Right ventricle myocardium inferior (tissue), 1 donor: ENCODE measurements around the gene PRODH. TPM values are rescaled to one million over a fixed set of nuclear protein-coding genes. Genes with fewer than 3 reads are reported as not detected.
"Not testable (repeated sequence)": the region's sequence is repeated elsewhere in the genome, so short reads cannot be mapped to it uniquely, and the experiment has no call there.

Experiments
- ATAC-seq: fragments of 200-7000 bp; cut with Tn5 transposase; one replicate; pipeline ENCODE4 v1.9.1; 2020; ENCODE audit warnings: mild to moderate bottlenecking, moderate library complexity
- DNase-seq: peaks from one replicate; pipeline ENCODE4 v3.0.0; 2021; ENCODE audit errors: missing footprints
- intact Hi-C: fragments of 100-400 bp; cut with DNase I; formaldehyde crosslinking; loops from one replicate; pipeline ENCODE4 v1.11.0; 2022
- long read RNA-seq: library from polyadenylated mRNA; unstranded; transcript quantifications from one replicate; pipeline ENCODE4 v2.0.0, GENCODE V29; 2021
- total RNA-seq: library from RNA; stranded (reverse); fragmentation: NEBNext Ultra II Directional; extraction: Animal tissue kit (Norgen Biotek cat#: 25700); gene quantifications from one replicate; pipeline ENCODE4 v1.2.1, GENCODE V29; 2021
- donor health status: DM: no; HTN: yes; CAD: no; lungs with severe emphysema.

The PRODH gene, protein sequence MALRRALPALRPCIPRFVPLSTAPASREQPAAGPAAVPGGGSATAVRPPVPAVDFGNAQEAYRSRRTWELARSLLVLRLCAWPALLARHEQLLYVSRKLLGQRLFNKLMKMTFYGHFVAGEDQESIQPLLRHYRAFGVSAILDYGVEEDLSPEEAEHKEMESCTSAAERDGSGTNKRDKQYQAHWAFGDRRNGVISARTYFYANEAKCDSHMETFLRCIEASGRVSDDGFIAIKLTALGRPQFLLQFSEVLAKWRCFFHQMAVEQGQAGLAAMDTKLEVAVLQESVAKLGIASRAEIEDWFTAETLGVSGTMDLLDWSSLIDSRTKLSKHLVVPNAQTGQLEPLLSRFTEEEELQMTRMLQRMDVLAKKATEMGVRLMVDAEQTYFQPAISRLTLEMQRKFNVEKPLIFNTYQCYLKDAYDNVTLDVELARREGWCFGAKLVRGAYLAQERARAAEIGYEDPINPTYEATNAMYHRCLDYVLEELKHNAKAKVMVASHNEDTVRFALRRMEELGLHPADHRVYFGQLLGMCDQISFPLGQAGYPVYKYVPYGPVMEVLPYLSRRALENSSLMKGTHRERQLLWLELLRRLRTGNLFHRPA
- 7.4 TPM for total RNA-seq
- long read RNA-seq, partial matches to known transcripts = 2 of 2 reads
- long read RNA-seq, other reads (novel, unspliced or antisense) = 0 of 2 reads

DNA sequence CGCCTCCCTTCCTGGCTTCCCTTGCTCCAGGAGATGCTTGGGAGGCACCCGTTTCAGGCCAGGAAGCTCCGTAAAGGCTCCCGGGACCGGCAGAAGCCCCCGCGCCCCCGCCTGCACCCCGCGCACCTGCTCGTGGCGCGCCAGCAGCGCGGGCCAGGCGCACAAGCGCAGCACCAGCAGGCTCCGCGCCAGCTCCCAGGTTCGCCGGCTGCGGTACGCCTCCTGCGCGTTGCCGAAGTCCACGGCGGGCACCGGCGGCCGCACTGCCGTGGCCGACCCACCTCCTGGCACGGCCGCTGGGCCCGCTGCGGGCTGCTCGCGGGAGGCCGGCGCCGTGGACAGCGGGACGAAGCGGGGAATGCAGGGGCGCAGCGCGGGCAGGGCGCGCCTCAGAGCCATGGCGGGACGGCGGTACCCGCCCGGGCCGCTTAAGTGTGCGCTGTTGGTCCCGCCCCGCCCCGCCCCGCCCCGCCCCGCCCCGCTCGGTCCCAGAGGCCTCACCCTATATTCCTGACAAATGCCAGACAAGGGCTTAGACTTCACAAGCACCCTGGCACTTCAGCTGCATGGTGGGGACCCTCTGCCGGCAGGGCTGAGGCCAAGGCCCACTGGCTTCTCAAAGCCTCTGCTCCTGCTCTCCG lies at the start of gene PRODH:
TSS of gene PRODH (minus strand) at position 405 of the 641 bp plus-strand sequence. CDS start at position 399, 6 bp downstream.
- intact Hi-C loops = no loop called here
- no peak for DNase-seq
- peak; percentile 65 for ATAC-seq

DNA sequence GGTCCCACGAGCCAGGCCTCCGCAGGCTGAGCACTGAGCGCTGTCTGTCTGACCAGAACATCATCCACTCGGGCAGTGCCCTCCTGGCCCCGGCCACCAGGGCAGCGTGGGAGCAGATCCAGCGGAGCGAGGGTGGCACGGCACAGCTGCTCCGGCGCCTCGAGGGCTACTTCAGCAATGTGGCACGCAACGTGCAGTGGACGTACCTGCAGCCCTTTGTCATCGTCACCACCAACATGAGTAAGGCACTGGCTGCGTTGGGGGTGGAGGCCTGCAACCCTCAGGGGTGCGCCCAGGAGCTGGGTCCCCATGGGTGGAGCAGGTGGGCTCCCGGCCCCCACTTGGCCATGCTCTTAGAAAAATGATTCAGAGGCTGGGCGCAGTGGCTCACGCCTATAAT lies 49.7 kb upstream of the PRODH start:
- no peak for DNase-seq
- intact Hi-C loops = no loop called here
- ATAC-seq = no peak

DNA sequence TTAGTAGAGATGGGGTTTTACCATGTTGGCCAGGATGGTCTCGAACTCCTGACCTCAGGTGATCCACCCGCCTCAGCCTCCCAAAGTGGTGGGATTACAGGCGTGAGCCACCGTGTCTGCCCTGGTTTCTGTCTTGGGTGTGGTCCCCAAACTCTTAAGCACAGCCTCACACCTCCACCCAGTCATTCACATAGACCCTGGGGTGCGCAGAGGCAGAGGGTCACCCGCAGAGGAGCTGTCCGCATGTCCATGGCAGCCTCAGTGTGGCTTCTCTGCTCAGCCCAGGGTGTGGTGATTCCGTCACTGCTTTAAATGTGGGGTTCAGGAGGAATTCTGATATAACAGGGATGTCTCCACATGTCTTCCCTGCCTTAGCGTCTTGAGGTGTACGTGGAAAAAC lies 48.5 kb upstream of the PRODH start:
- intact Hi-C loops = no loop called here
- DNase-seq (no peak), ATAC-seq (no peak)

DNA sequence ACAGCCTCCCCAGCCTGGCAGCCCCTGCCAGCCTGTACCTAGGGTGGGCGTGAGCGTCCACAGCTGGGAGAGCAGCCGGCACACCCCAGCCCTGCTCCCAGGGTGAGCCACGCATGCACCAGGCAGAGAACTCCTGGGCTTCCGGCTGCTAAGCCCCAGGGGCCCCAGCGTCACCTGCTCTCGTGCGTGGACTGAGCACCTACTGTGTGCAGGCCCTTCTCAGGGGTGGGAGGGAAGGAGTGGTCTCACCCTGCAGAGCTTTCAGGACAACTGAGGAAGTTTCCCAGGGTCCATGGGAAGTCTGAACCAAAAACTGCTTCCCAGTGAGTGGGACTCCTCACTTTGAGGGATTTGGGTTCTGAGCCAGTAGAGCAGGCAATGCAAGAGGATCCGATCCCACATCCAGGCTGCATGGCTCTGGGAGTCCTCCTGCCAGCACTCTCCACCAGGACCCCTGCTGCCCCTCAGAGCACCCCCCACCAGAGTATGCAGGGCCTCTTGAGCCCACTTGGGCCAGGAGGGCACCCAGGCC lies 47.1 kb upstream of the PRODH start:
- DNase-seq (peak; percentile 11), ATAC-seq (no peak)
- intact Hi-C loops = no loop called here

DNA sequence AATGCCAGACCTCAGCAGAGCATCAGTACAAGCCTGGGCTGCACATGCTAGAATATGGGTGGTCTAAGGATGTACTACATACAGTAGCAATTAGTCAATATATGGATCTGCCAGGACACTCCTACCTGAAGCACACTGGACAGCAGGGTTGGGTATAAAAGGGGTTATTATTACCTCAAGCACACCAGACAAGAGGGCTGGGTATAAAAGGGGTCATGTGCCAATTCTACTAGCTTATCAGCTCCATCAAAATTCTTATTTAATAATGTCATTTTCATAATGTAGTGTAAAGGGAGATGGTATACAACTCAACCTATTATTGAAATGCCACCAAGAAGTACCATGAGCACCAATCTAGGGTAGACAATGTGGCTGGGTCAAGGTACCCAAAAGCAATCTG lies 44.7 kb upstream of the PRODH start:
- intact Hi-C loops = no loop called here
- DNase-seq = no peak
- no peak for ATAC-seq

DNA sequence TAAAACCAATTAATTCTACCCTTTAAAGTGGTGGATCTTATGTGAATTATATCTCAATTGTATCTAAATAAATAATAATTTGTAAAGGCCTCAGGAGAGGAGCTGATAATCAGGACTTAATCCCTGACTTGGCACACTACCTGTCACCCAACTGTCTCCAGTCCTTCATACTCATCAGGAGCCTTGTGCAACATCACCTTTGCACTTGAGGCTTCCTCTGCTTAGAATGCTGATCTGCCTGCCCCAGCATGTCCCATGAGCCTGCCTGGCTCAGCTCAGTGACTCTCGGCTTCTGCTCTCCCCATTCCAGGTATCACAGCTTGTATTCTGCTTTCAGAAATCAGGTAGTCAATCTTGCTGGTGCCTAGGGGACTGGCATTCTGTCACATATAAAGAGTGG lies 43.9 kb upstream of the PRODH start:
- ATAC-seq (no peak), DNase-seq (no peak)
- intact Hi-C loops = no loop called here

DNA sequence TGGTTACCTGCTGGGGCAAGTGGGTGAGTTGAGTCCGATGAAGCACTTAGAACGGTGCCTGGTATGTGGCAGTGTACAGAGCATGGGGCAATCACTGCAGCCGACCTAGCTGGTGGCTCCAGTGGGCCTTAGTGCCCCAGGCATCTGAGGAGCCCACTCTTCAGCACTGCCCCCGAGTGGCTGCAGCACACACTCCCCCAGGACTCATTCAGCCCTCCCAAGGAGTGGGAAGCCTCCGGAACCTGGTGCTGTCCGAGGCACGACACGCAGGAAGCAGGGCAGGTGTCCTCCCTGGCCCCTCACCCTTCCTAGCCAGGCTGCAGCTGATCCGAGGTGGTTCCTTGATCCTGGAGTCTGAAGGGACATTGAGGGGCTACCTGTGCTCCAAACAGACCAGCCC lies 42.4 kb upstream of the PRODH start:
- no peak for ATAC-seq
- intact Hi-C loops = no loop called here
- peak; percentile 9 for DNase-seq

DNA sequence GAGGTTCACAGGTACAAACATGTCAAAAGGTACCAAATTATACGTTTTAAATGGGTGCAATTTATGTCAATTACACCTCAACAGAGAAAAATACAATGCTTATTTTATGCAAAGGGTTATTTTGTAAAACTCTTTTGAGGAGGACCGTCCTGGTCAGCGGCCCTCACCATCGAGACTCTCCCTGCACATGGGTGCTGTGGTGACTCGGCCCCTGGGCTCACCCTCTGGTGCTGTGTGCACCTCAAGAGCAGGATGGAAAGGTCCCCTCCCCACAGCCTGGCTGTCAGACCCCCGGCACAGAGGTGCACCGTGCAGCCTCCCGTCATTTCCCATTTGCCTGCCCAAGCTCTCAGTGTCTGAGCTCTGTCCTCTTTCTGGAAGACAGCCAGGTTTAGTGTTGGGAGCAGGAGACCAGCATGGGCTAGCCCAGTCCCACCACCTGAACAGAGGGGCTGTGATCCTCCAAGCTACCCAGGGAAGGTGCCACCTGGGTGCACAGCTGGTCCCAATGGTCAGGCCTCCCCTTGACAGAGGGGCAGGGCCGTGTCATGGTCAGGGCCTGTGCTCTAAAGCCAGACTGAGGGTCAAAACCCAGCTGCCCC lies 41.8 kb upstream of the PRODH start:
- ATAC-seq (no peak), DNase-seq (no peak)
- intact Hi-C loops = no loop called here

DNA sequence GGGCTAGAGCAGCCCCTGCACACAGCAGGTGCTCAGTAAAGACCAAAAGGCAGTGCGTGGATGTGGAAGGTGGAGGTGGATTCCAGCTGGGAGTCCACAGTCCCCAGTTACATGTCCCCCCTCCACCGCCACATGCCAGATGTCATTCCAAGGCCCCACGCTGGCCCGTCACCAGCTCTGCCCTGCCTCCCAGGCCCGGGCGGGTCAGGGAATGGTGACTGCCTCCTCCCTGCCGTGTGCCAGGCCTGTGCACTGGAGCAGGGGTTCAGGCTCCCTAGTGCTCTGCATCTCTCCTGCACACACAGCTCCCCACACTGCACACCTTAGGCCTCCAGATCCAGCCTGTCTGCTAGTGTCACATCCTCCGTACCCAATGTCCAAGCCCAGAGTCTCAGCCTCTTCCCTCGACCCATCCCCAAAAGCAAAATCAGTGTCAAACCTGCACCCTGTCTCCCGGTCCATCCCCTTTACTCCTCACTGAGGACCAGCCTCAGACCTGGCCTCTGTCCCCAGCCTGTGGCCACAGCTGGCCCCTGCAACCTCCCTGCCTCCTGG lies 40.2 kb upstream of the PRODH start:
- ATAC-seq (no peak), DNase-seq (peak; percentile 17)
- intact Hi-C loops = no loop called here

DNA sequence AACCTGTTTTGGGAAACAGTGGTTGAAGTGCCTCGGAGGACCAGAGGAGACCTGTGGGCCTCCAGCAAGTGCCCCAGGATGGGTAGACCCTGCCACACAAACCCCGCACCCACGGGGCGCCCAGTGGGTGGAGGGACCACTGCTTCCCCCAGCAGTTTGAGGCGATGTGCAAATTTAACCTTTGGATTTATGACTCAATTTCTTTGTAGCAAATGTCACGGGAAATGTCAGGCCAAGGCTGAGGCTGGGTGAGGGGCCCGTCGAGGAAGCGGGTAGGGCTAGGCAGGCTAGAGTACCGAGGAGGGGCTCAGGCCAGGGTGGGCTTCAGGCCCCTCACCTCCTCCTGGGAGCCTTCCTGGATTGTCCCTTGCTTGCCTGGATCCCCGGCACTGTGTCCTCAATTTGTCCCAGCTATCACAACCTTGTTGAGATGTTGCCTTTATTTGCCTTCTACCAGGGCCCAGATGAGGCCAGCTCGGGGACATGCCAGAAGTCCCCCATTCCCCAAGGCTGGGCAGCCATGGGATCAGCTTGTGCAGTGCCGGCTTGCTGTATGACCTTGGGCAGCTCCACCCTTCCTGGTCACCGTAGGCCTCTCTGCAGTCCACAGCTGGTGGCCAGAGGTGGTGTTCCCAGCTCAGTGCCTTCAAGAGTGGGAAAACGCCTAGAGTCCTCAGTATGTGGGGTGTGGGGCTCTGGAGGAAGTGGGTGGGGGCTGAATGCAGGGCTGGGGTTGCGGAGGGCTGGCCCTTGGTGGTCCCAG lies 39.5 kb upstream of the PRODH start:
- intact Hi-C loops = no loop called here
- DNase-seq (peak; percentile 30), ATAC-seq (no peak)

DNA sequence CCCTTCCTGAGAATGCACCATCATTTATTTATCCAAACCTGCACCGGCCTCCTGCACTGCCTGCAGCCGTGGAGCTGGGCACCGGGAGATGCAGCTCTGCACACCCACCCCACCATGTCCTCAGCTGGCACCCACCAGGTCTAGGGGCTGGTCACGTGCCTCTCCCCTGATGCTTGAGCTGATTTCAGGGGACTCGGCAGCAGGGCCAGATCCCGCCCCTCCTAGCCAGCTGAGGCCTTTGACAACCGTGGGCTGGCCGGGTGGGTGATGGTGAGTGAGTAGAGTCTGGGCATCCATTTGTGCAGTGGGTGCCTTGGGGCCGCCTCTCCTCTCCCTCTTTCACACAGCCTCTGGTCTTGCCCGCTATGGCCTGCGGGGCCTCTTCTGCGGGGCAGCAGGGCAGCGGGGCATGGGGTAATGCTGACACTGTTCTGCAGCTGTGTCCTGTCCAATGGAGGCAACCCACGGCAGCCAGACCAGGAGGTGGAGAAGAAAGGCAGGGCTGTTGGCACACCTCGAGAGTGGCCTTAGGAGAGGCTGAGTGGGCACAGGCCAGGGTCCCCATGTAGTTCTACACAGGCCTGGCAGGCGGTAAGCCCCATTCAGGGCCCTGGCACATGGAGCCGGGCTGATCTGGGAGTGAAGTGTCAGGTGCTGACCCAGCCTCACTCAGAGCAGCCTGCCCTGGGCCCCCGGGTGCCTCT lies 38.5 kb upstream of the PRODH start:
- DNase-seq = peak; percentile 54
- no peak for ATAC-seq
- intact Hi-C loops = no loop called here

DNA sequence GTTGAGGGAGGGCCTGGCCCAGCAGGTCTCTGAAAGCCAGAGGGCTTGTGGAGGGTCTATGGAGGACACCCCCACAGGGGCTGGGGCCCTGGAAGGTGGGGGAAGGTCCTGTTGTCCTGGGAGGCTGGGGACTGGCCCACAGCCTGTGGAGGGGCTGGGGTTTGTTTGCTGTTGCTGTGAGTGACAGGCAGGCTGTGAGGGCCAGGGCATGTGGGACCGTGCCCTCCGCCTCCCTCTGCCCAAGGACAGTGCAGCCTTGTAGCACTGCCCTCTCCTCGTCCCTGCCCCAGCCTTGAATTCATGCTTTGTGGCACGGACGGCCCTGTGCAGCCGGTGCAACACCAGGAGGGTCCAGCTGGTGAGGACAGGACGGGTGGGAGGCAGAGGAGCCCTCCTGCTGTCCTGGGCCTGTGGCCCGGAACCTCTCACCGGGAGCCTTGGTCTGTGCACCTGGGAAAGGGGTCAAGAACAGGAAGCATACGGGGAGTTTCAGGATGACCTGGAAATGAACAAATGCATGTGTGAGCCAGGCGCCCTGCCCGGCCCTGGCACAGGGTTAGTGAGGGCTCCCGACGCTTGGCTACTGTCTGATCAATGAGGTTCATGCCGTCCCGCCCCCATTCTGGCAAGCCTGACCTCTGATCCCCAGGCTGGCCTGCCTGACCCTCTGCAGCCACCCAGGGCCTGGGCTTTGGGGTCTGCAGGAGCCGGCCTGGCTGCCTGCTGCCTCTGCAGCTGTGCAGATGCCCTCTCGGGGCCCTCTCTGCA lies 37.4 kb upstream of the PRODH start:
- peak; percentile 73 for DNase-seq
- ATAC-seq = no peak
- intact Hi-C loops = no loop called here

DNA sequence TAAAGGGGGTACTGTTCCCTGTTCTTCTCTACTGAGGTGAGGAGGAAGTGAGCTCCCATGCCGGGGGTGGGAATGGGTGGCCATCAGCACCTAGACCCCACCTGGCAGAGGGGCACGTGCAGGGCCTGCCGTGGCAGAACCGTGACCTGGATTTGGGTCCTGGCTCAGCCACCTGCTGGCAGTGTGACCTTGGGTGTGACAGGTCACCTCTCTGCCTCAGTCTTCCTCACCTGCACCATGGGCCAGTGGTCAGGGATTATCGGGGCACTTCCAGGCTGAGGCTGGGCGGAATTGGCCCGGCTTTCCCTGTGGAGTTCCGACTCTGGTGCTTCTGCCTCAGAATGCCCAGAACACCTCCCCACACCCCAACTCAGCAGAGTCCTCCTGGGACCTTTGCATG lies 36.5 kb upstream of the PRODH start:
- peak; percentile 14 for DNase-seq
- intact Hi-C loops, ATAC-seq: not testable (repeated sequence)

DNA sequence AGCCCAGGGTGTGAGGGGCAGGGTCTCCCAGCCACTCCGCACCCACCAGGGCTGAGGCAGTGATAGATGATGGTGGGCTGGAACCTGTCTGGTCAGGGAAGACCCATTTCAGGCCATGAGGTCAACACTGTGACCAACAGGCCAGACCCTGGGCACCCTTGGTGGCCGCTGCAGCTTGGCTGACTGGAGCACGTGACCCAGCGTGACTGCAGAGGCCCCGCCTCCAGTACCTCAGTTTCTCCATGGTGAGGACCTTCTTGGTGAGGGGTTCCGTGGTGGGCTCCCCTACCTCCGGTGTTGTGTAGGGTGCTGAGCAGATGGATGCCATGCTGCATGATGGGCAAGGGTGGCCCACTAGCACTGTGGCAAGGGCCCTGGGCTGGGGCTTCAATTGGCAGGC lies 35.9 kb upstream of the PRODH start:
- DNase-seq = peak; percentile 41
- intact Hi-C loops, ATAC-seq: not testable (repeated sequence)

DNA sequence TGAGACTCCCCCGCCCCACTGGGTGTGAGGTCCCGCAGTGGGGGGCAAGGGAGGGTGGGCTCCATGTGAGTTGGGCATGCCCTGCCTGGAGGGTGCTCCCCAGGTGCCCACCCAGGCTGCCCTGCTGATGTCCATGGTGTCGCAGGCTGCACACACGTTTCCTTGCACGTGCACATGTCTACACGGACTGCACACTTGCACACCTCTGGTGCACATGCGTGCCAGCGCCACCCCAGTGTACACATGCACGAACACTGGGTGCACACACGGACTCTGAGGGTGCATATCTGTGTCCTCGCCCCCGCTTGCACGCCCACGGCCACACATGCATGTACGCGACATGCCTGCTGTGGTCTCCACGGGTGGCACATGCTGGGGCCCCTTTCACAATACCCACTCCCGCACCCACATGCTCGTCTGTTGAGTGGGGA lies 35.2 kb upstream of the PRODH start:
- intact Hi-C loops = no loop called here
- ATAC-seq = no peak
- peak; percentile 26 for DNase-seq

DNA sequence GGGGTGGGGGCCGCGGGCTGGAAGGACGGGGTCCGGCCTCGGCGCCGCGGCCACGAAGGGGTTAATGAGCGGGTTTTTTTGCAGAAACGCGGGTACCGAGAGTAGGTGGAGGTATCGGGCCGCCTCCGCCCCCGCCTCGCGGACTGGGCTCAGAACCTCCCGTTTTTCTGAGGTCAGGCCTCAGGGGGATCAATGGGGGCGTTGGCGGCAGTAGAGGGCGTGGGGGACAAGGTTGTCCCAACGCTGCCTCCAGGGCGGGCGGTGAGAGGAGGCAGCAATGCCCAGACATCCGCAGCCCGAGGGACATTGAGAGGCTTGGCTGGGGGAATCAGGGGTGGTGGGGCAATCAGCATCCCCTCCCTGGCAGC lies 34.8 kb upstream of the PRODH start:
- intact Hi-C loops = no loop called here
- DNase-seq (no peak), ATAC-seq (no peak)
